ENCODE results near the gene LRCH1. TPM values are rescaled to one million over a fixed set of nuclear protein-coding genes. Genes with fewer than 3 reads are reported as not detected.

The LRCH1 gene
- total and polyA plus RNA-seq, 2 of the 4 experiments (the other 2 are of a cell fraction), result 7.0 to 8.8 TPM

GRCh38 chr13:46541210-46541609, 11.8 kb upstream of the LRCH1 start:
- H2BK15ac ChIP-seq (ENCODE audit: low read depth, low read length), result no peak overlapping the region
- no peak overlapping the region for H2AK5ac ChIP-seq (ENCODE audit: low read depth, low read length)
- H3K27me3 ChIP-seq (ENCODE audit: control insufficient read depth, insufficient read depth, low read length), result peaks cover 3% of the 10 kb centered on the region; the same call in 1 of the 2 replicates
- no peaks in the 10 kb centered on the region for H3K4me1 ChIP-seq (ENCODE audit: control insufficient read depth, insufficient read depth, low read length)
- no peak overlapping the region for H3K4me2 ChIP-seq (ENCODE audit: low read depth, low read length)
- no peak overlapping the region for H2BK20ac ChIP-seq (ENCODE audit: low read depth, low read length)
- H3K4me3 ChIP-seq (ENCODE audit: insufficient read depth, low read depth, low read length), result no peak overlapping the region
- no peak overlapping the region for H3K18ac ChIP-seq (ENCODE audit: low read depth, low read length)
- DNase-seq (no peak), ATAC-seq (ENCODE audit: low read depth) (no peak)
- H3K14ac ChIP-seq (replicated peaks; ENCODE audit: low read depth, low read length), result no peak overlapping the region
- no peak overlapping the region for H2BK5ac ChIP-seq (ENCODE audit: low read depth, low read length, poor library complexity, severe bottlenecking)
- H4K91ac ChIP-seq (ENCODE audit: insufficient read depth, low read depth, low read length), result no peak overlapping the region
- no peak overlapping the region for H2AK9ac ChIP-seq (replicated peaks; ENCODE audit: low read depth, low read length, poor library complexity)
- no peak overlapping the region for H3K27ac ChIP-seq (ENCODE audit: insufficient read depth, low read length)
- no peak overlapping the region for H2BK120ac ChIP-seq (ENCODE audit: low read depth, low read length)
- ChIA-PET POLR2A (ENCODE audit: unreplicated experiment) (no interaction called here), CTCF (interaction anchor here (0.9 to 1.1 kb wide), 2 partner anchors 10 to 11 kb away, joined by 3 read pairs; no protein-coding TSS in a partner anchor)
- H3K9me1 ChIP-seq (ENCODE audit: insufficient read depth, low read length), result no peaks in the 10 kb centered on the region
- no peak for TF ChIP-seq BHLHE40 (IDR thresholded peaks at IDR 0.05; ENCODE audit: low read depth, low read length)
- TF ChIP-seq SMC3 (IDR thresholded peaks at IDR 0.05; ENCODE audit: low read depth, low read length), result no peak
- no peak for TF ChIP-seq FOS (IDR thresholded peaks at IDR 0.05; ENCODE audit: low read depth, low read length)
- no peak for TF ChIP-seq CEBPB (IDR thresholded peaks at IDR 0.05; ENCODE audit: low read depth, low read length)
- no peak for TF ChIP-seq NFE2L2 (IDR thresholded peaks at IDR 0.05; ENCODE audit: low read depth, low read length)
- TF ChIP-seq POLR2A (IDR thresholded peaks at IDR 0.05; ENCODE audit: low read depth, low read length), result no peak
- no peak for TF ChIP-seq MAFK (IDR thresholded peaks at IDR 0.05; ENCODE audit: low read depth, low read length)
- no peak for TF ChIP-seq CTCF (conservative IDR thresholded peaks at IDR 0.05; ENCODE audit: low read depth, low read length)
- TF ChIP-seq MXI1 (IDR thresholded peaks at IDR 0.05; ENCODE audit: borderline replicate concordance, low read depth, low read length), result no peak
- no peak for TF ChIP-seq RFX5 (IDR thresholded peaks at IDR 0.05; ENCODE audit: low read depth, low read length)
- no peak for TF ChIP-seq ELK1 (IDR thresholded peaks at IDR 0.05; ENCODE audit: borderline replicate concordance, low read depth, low read length)
- no peaks in the 10 kb centered on the region for H3K79me1 ChIP-seq (ENCODE audit: low read depth in 1 of 2, low read length in 2 of 2)
- H4K20me1 ChIP-seq (ENCODE audit: insufficient read depth, low read length), result no peaks in the 10 kb centered on the region
- no peaks in the 10 kb centered on the region for H3K36me3 ChIP-seq (ENCODE audit: control insufficient read depth, insufficient read depth, low read length)
- no peak overlapping the region for H3K23ac ChIP-seq (ENCODE audit: low read depth, low read length)
- BruUV-seq (replicated peaks), result no TSS peak
- no peak overlapping the region for H3K9ac ChIP-seq (ENCODE audit: low read depth, low read length)
- WGBS, 2 experiments (ENCODE audit: extremely low coverage in 2 of 2, insufficient read length in 1 of 2), result no CpG with 5 or more reads among the region's 4 CpGs
- no peaks in the 10 kb centered on the region for H3K9me3 ChIP-seq (ENCODE audit: control insufficient read depth, insufficient read depth, low read length)
- no peak overlapping the region for H4K5ac ChIP-seq (ENCODE audit: low read depth, low read length)
- intact Hi-C loops (cut with micrococcal nuclease) (no loop called here), dilution Hi-C loops (cut with HindIII; ENCODE audit: low sequenced_read_pairs, unreplicated experiment) (no loop called here), in situ Hi-C loops (cut with MboI; ENCODE audit: low sequenced_read_pairs) (no loop called here)
- H4K8ac ChIP-seq (ENCODE audit: low read depth in 2 of 2, low read length in 2 of 2), result no peak overlapping the region
- H3K56ac ChIP-seq (ENCODE audit: extremely low read depth, insufficient read depth, low read length), result no peak overlapping the region
- H2AFZ ChIP-seq (replicated peaks; ENCODE audit: low read length, poor library complexity), result no peak overlapping the region
- H3K4ac ChIP-seq (ENCODE audit: low read depth, low read length), result no peak overlapping the region
